ELF-1 (cell line): ENCODE results near the gene MLKL.

Experiments
- DNase-seq: peaks from one replicate; pipeline ENCODE4 v3.0.0-alpha.2; 2016; ENCODE audit warnings: low read depth, low spot score

The MLKL gene

GRCh38 chr16:74700438-74701225 lies at the start of gene MLKL:
TSS of gene MLKL (minus strand) at chr16:74700862. CDS start at chr16:74695757, 5,105 bp downstream.
- DNase-seq = peak; percentile 45

- DNase-seq = peak; percentile 81
Measured at GRCh38 chr16:74749291-74750055, 48.8 kb upstream of the MLKL start.

- DNase-seq = no peak
Measured at GRCh38 chr16:74748616-74749026, 48.0 kb upstream of the MLKL start.

GRCh38 chr16:74747716-74748615 lies 47.3 kb upstream of the MLKL start:
- no peak for DNase-seq

- DNase-seq = no peak
Measured at GRCh38 chr16:74745926-74746325, 45.3 kb upstream of the MLKL start.

- no peak for DNase-seq
Measured at GRCh38 chr16:74745109-74745615, 44.5 kb upstream of the MLKL start.

GRCh38 chr16:74744566-74744965 lies 43.9 kb upstream of the MLKL start:
- DNase-seq = no peak

GRCh38 chr16:74743668-74744299 lies 43.1 kb upstream of the MLKL start:
- peak; percentile 47 for DNase-seq

GRCh38 chr16:74743045-74743667 lies 42.5 kb upstream of the MLKL start:
- no peak for DNase-seq

GRCh38 chr16:74742051-74742481 lies 41.4 kb upstream of the MLKL start:
- DNase-seq = no peak

- no peak for DNase-seq
Measured at GRCh38 chr16:74740795-74741304, 40.2 kb upstream of the MLKL start.

GRCh38 chr16:74739275-74739674 lies 38.6 kb upstream of the MLKL start:
- DNase-seq = no peak

GRCh38 chr16:74738816-74739215 lies 38.2 kb upstream of the MLKL start:
- no peak for DNase-seq

- no peak for DNase-seq
Measured at GRCh38 chr16:74738113-74738541, 37.5 kb upstream of the MLKL start.

GRCh38 chr16:74737521-74737920 lies 36.9 kb upstream of the MLKL start:
- DNase-seq = no peak

GRCh38 chr16:74736531-74737157 lies 36.0 kb upstream of the MLKL start:
- DNase-seq = no peak

GRCh38 chr16:74735554-74735953 lies 34.9 kb upstream of the MLKL start:
- DNase-seq = no peak

- no peak for DNase-seq
Measured at GRCh38 chr16:74735162-74735452, 34.4 kb upstream of the MLKL start.

GRCh38 chr16:74734361-74735161 lies 33.9 kb upstream of the MLKL start:
- peak; percentile 73 for DNase-seq
